K562 (cell line): Measurements from ENCODE around the gene B3GALT6. TPM values are rescaled to one million over a fixed set of nuclear protein-coding genes. Genes with fewer than 3 reads are reported as not detected.

Experiments used
- CBFA2T3 ChIP-seq: fragments of 450-650 bp; IDR thresholded peaks from 2 replicates; pipeline ENCODE4 v1.6.1; 2017
- ETS2 ChIP-seq: IDR thresholded peaks from 2 replicates; pipeline ENCODE4 v1.6.1; 2016; ENCODE audit warnings: borderline replicate concordance, missing genetic modification characterization, mild to moderate bottlenecking, moderate library complexity, missing compliant biosample characterization; ENCODE audit not compliant: poor library complexity, severe bottlenecking
- FOXA3 ChIP-seq, 2 experiments: fragments of 450-650 bp in 1 of 2; sonication (generic) in 1 of 2; formaldehyde crosslinking; IDR thresholded peaks in 1 of 2; conservative IDR thresholded peaks in 1 of 2; 2 replicates each; pipeline versions ENCODE4 v1.4.0 to v1.8.0; 2020 to 2022; ENCODE audit warnings: mild to moderate bottlenecking in 2 of 2, missing genetic modification reagents in 1 of 2
- HLTF ChIP-seq: fragments of 450-650 bp; IDR thresholded peaks from 2 replicates; pipeline ENCODE4 v1.6.1; 2016
- HNRNPK ChIP-seq: fragments of 200-400 bp; formaldehyde crosslinking; IDR thresholded peaks from one replicate; pipeline ENCODE4 v1.6.1; 2018; ENCODE audit warnings: mild to moderate bottlenecking, low read depth, low read length; ENCODE audit not compliant: poor library complexity, severe bottlenecking
- MEF2D ChIP-seq: conservative IDR thresholded peaks from 2 replicates; pipeline ENCODE4 v1.6.1; 2016; ENCODE audit warnings: low read depth, missing genetic modification characterization, missing compliant biosample characterization
- MYC ChIP-seq, 2 experiments: fragments of 250-450 bp in 1 of 2; sonication (Bioruptor Pico) in 1 of 2; IDR thresholded peaks; 2 replicates each; pipeline versions ENCODE4 v1.5.1 to v1.6.1; 2012 to 2021; ENCODE audit warnings: low read depth in 2 of 2, borderline replicate concordance in 1 of 2, improper control_type of control experiment in 1 of 2, low read length in 1 of 2, mild to moderate bottlenecking in 1 of 2, moderate library complexity in 1 of 2
- PHF21A ChIP-seq: fragments of 450-650 bp; IDR thresholded peaks from 2 replicates; pipeline ENCODE4 v1.6.1; 2017; ENCODE audit warnings: low read depth, borderline replicate concordance
- POLR2H ChIP-seq: IDR thresholded peaks from 2 replicates; pipeline ENCODE4 v1.6.1; 2016; ENCODE audit warnings: missing genetic modification characterization, low read depth, mild to moderate bottlenecking, control low read depth, missing compliant biosample characterization, moderate library complexity
- POU5F1 ChIP-seq: fragments of 150-350 bp; IDR thresholded peaks from 2 replicates; pipeline ENCODE4 v1.6.1; 2014; ENCODE audit warnings: borderline replicate concordance, low read length, low read depth, mild to moderate bottlenecking; ENCODE audit not compliant: partially characterized antibody
- PRPF4 ChIP-seq: fragments of 200-400 bp; formaldehyde crosslinking; IDR thresholded peaks from one replicate; pipeline ENCODE4 v1.6.1; 2017; ENCODE audit warnings: low read length, low read depth, mild to moderate bottlenecking; ENCODE audit not compliant: insufficient read depth, poor library complexity, severe bottlenecking
- SIN3A ChIP-seq, 2 experiments: fragments of 150-350 bp in 1 of 2; IDR thresholded peaks; 2 replicates each; pipeline ENCODE4 v1.6.1; 2011 to 2016; ENCODE audit warnings: borderline replicate concordance in 2 of 2, low read depth in 2 of 2, low read length in 2 of 2, mild to moderate bottlenecking in 2 of 2, moderate library complexity in 2 of 2; ENCODE audit not compliant: control insufficient read depth in 1 of 2
- ZNF324 ChIP-seq: fragments of 250-450 bp; sonication (Bioruptor Pico); IDR thresholded peaks from 2 replicates; pipeline ENCODE4 v1.4.0; 2020; ENCODE audit warnings: mild to moderate bottlenecking
- ZNF583 ChIP-seq: fragments of 250-450 bp; sonication (Bioruptor Pico); IDR thresholded peaks from 2 replicates; pipeline ENCODE4 v1.4.0; 2020
- ZZZ3 ChIP-seq: fragments of 450-650 bp; IDR thresholded peaks from 2 replicates; pipeline ENCODE4 v1.6.1; 2016; ENCODE audit warnings: antibody characterized with exemption, mild to moderate bottlenecking, moderate library complexity
- polyA plus RNA-seq, 8 experiments: library from polyadenylated mRNA; depleted of rRNA in 4 of 8; stranded (reverse) in 5 of 8; unstranded in 3 of 8; fragments of >200 nt; fragmentation: Nextera tagmentation in 2 of 8; fragmentation: Illumina TruSeq in 1 of 8; extraction: Ambion mirVana in 2 of 8; extraction: Trizol in 1 of 8; gene quantifications; 2 replicates each; pipeline versions ENCODE4 v1.2.1 to v1.2.3, GENCODE V29; 2011 to 2014; ENCODE audit warnings: inconsistent platforms in 1 of 8, missing spikeins in 1 of 8
- total RNA-seq, 7 experiments: library from RNA; depleted of rRNA in 6 of 7; stranded (reverse); fragments of >200 nt in 6 of 7; fragmentation: Illumina TruSeq in 2 of 7; extraction: Trizol in 2 of 7; gene quantifications; 2 replicates each; pipeline versions ENCODE4 v1.2.1 to v1.2.3, GENCODE V29; 2011 to 2021; ENCODE audit warnings: low replicate concordance in 1 of 7
- TF ChIP-seq, protein P1 (sequence below): fragments of 250-450 bp; sonication (Bioruptor Pico); IDR thresholded peaks from 2 replicates; pipeline ENCODE4 v1.8.0; 2022; ENCODE audit warnings: moderate library complexity, mild to moderate bottlenecking, inconsistent platforms
- TF ChIP-seq, protein P2 (sequence below): sonication (generic); formaldehyde crosslinking; IDR thresholded peaks from 2 replicates; pipeline ENCODE4 v1.8.1; 2023; ENCODE audit warnings: mild to moderate bottlenecking, missing genetic modification reagents
- TF ChIP-seq, protein P3 (sequence below): IDR thresholded peaks from 2 replicates; pipeline ENCODE4 v1.6.1; 2011; ENCODE audit not compliant: insufficient read length; ENCODE audit errors: extremely low read depth
- TF ChIP-seq, protein P4 (sequence below): sonication (generic); formaldehyde crosslinking; IDR thresholded peaks from 2 replicates; pipeline ENCODE4 v1.8.0; 2022; ENCODE audit warnings: mild to moderate bottlenecking, missing genetic modification reagents
- TF ChIP-seq, protein P5 (sequence below): sonication (generic); formaldehyde crosslinking; IDR thresholded peaks from 2 replicates; pipeline ENCODE4 v1.4.0; 2020; ENCODE audit warnings: mild to moderate bottlenecking, missing genetic modification reagents

The B3GALT6 gene
- total and polyA plus RNA-seq, 9 of the 15 experiments (the other 6 are each of a cell fraction or from before 2014, with no cell fraction given), result 0.68 to 29.8 (median 9.9) TPM

DNA sequence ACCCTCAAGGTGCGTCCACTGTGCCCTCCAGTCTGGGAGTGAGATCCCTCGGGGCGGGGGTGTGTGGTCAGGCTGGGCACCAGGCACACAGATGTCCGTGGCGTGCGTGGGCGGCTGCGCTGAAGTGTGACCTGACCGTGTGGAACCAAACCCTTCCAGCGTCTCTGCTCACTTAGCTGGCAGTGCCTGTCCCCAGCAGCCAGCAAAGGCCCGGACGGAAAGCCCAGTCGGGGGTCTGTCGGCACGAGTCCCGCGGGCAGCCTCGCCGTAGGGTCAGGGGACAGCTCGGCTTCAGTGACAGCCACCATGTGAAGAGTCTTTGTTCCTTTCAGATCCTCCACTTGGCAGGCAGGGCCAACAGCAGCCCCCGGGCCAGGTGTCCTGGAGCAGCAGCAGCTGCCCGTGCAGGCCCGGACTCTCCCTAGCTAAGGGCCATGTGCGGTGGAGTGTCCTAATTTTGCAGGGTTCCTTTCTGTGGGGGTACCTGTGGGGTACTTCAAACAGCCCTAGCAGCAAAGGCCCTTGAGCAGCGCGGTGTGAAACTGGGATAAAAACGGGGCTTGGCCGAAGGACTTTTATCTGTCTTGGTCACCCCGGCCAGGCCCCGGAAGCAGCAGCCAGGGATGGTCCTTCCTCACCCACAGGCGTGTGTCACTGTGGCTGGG lies 46.8 kb upstream of the B3GALT6 start (continued):
- TF ChIP-seq, protein P1, sequence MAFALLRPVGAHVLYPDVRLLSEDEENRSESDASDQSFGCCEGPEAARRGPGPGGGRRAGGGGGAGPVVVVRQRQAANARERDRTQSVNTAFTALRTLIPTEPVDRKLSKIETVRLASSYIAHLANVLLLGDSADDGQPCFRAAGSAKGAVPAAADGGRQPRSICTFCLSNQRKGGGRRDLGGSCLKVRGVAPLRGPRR (CRISPR knock-in tag), result no peak
- TF ChIP-seq SIN3A (IDR thresholded peaks at IDR 0.05; ENCODE audit: borderline replicate concordance in 2 of 2, control insufficient read depth in 1 of 2, low read depth in 2 of 2, low read length in 2 of 2), result no peak
- TF ChIP-seq, protein P2, sequence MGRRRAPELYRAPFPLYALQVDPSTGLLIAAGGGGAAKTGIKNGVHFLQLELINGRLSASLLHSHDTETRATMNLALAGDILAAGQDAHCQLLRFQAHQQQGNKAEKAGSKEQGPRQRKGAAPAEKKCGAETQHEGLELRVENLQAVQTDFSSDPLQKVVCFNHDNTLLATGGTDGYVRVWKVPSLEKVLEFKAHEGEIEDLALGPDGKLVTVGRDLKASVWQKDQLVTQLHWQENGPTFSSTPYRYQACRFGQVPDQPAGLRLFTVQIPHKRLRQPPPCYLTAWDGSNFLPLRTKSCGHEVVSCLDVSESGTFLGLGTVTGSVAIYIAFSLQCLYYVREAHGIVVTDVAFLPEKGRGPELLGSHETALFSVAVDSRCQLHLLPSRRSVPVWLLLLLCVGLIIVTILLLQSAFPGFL (CRISPR knock-in tag), result no peak
- no peak for TF ChIP-seq HLTF
- TF ChIP-seq ZZZ3, result no peak
- TF ChIP-seq FOXA3 (CRISPR knock-in tag; conservative IDR thresholded peaks at IDR 0.05 in 1 of 2, IDR thresholded peaks at IDR 0.05 in 1 of 2), result no peak
- peak; percentile 77 for TF ChIP-seq CBFA2T3
- no peak for TF ChIP-seq HNRNPK
- TF ChIP-seq, protein P3, sequence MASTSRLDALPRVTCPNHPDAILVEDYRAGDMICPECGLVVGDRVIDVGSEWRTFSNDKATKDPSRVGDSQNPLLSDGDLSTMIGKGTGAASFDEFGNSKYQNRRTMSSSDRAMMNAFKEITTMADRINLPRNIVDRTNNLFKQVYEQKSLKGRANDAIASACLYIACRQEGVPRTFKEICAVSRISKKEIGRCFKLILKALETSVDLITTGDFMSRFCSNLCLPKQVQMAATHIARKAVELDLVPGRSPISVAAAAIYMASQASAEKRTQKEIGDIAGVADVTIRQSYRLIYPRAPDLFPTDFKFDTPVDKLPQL, result no peak
- TF ChIP-seq ETS2 (tag), result no peak
- TF ChIP-seq, protein P4, sequence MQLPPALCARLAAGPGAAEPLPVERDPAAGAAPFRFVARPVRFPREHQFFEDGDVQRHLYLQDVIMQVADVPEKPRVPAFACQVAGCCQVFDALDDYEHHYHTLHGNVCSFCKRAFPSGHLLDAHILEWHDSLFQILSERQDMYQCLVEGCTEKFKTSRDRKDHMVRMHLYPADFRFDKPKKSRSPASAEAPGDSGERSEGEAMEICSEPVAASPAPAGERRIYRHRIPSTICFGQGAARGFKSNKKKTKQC (CRISPR knock-in tag), result no peak
- TF ChIP-seq POU5F1, result no peak
- no peak for TF ChIP-seq ZNF583 (CRISPR knock-in tag)
- no peak for TF ChIP-seq MYC (IDR thresholded peaks at IDR 0.05; ENCODE audit: low read depth, low read length)
- TF ChIP-seq MYC (CRISPR knock-in tag; IDR thresholded peaks at IDR 0.05; ENCODE audit: borderline replicate concordance, low read depth), result no peak
- TF ChIP-seq MEF2D (tag), result no peak
- TF ChIP-seq, protein P5, sequence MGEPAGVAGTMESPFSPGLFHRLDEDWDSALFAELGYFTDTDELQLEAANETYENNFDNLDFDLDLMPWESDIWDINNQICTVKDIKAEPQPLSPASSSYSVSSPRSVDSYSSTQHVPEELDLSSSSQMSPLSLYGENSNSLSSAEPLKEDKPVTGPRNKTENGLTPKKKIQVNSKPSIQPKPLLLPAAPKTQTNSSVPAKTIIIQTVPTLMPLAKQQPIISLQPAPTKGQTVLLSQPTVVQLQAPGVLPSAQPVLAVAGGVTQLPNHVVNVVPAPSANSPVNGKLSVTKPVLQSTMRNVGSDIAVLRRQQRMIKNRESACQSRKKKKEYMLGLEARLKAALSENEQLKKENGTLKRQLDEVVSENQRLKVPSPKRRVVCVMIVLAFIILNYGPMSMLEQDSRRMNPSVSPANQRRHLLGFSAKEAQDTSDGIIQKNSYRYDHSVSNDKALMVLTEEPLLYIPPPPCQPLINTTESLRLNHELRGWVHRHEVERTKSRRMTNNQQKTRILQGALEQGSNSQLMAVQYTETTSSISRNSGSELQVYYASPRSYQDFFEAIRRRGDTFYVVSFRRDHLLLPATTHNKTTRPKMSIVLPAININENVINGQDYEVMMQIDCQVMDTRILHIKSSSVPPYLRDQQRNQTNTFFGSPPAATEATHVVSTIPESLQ (CRISPR knock-in tag), result no peak
- TF ChIP-seq POLR2H (tag), result no peak
- TF ChIP-seq PHF21A, result no peak
- no peak for TF ChIP-seq ZNF324 (CRISPR knock-in tag)
- no peak for TF ChIP-seq PRPF4
